Measurements from ENCODE around the gene CACNA1C.

CACNA1C gene

DNA sequence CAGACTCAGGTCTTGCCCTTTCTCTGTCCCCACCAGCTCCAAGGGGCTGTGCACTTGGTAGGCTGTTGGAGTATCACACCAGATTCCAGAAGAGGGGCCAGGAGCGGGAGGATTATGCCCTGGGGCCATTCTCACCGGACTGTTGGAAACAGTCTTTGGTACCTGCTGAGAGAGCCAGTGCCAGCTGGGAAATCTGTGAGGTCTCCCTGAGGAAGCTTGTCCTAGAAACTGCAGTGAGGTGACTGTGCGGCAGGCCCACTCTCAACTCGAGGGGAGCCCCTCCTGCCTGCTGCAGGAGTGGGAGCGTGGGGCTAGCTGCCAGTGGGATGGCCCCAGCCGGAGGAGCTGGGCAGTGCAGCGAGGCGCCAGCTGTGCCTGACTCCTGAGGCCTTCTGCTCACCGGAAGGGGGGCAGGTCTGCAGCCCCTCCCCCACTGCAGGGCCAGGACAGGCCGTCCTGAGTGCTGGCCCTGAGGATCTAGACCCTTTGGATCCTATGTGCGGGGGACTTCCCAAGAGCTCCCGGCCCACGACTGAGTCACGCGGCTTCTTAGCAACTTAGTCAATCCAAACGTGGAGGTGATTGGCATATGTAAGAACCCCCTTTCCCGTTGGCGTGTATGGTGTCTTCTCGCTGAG, 295.2 kb downstream of the CACNA1C start:
- DNase-seq: no peak

DNA sequence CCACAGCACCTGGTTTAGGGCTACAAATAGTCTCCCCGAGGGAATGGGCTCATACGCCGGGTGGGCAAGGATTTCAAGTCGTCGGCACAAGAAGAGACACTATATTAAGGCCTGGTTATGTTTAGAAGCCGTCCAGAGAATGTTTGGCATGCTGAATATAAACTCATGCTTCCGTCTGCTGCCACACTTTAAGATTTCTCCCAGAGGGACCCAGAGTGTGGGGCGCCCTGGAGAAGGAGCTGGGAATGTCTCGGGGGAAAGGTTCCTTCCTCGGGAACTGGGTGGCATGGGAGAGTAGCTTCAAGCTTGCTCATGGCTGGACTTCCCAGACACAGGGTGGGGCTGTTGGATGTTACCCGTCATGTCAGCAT, 295.7 kb downstream of the CACNA1C start:
- DNase-seq: no peak

DNA sequence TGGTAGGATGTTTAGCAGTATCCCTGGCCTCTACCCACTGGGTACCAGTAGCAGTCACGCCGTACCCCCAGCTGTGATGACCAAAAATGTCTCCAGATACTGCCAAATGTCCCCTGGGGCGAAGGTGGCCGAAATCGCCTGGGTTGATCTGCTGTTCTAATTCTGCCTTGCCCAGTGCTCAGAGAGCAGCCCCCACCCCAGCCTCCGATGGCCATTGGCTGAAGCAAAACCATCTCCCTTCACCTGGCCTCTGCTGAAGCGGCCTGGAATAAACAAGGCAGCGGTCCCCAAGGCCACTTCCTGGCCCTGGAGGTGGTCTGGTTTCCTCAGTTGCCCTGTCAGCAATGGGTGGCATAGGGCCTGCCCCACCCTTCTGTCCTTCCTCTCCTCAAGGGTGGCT, 298.4 kb downstream of the CACNA1C start:
- no peak for DNase-seq

DNA sequence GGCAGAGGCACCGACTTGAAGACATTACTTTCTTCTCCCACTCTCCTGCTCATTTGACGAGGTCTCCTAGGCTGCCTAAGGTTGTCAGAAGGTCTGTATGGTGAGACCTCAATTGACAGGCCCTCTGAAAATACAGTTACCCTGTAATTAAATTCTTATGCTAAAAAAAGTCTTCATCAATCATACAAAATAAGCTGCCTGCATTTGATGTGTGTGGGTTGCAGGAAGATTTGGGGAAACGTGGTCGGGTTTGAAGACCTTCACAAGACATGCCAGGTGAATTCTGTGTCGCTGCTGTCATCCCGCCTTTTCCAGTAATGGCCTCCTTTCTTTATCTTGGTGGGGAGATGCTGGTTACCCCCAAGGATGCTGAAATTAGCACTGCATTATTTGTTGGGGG, 299.4 kb downstream of the CACNA1C start:
- DNase-seq: no peak

DNA sequence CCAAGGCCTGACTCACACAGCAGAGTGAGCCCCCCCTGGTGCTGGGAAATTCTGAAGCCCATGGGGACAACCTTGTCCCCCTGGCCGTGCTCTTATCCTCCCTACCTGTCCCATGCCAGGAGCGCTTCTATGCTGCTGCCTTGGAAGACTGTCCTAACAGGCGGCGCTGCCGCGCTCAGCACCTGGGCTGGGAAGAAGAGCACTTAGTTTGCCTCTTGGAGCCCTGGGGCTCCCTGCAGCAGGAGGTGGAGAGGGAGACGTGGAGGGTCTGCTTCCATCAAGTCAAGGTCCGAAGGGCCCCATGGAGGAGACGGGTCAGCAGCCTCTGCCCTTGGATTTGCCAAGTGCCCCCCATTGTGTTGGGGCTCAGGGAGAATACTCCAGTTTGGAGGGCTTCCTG, 300.5 kb downstream of the CACNA1C start:
- DNase-seq: no peak

DNA sequence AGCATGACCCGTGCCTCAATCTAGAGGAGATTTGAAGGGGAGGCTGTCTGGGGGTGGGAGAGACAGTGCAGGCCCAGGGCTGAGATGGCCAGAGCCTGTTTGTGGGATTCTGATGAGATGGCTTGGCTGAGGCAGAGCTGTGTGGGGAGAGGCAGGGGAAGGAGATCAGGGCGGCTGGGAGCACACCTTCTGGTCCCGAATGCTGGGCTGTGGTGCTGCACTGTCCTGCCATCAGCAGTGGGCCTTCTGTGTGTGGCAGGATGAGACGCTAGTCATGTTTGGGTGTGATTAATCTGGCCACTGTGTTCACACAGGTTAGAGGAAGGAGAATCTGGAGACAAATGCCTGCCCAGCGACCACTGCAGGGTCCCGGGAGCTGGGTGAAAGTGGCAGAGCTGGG, 300.9 kb downstream of the CACNA1C start:
- no peak for DNase-seq

DNA sequence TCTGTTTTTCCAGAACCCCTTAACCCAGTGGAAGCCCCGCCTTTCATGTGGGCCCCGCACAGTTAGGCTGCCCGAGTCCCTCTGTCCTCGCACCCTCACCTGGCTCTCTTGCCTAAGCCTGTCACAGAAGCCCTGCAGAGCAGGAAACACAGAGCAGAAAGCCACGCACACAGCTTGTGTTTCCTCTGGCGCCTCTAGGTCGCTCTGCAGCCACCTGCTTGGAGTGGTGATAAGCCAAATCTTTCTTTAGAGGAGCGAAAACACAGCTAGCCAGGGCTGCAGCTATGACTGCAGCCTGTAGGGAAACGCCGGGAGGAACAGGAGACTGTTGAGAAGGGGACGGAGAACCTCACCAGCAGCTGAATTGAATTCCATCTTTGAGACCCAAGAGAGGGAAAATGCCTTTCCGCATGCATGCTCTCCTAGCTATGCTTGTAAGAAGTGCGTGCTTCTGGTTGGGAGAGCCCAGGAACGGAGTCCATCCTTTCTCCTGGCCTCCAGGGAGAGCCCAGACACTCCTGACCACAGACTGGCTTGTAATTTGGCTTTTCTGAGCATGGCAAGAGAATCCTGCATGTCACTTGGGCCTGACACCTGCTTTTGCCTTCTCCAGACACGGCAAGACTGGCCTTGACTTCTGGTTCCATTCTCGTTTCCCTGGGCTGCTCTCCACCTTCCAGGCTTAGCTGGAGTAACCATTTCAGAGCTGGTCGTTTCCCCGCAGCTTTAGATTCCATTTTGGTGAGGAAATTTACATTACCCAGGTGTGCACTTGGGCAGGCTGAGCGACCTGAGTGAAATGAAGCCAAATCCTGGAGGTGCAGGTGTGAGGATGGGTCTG, 301.6 kb downstream of the CACNA1C start:
- DNase-seq: peak; percentile 65

DNA sequence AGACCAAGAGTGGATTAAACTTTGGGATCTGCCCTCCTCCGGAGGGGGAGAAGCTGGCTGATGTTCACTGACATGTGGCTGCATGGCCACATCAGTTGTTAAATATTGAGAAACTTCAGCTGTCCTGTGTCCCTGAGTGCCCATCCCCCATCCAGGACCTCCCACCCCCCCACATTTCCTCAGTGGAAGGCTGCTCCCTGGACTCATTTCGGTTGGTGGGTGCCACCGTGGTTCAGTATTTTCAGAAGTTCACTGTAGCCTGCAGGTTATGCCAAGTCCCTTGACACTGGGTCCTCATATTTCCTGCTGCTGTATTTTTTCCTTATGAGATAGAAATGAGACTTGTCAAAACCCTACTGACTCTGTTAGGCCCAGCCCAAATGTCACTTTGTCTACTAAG, 302.4 kb downstream of the CACNA1C start:
- DNase-seq: no peak

DNA sequence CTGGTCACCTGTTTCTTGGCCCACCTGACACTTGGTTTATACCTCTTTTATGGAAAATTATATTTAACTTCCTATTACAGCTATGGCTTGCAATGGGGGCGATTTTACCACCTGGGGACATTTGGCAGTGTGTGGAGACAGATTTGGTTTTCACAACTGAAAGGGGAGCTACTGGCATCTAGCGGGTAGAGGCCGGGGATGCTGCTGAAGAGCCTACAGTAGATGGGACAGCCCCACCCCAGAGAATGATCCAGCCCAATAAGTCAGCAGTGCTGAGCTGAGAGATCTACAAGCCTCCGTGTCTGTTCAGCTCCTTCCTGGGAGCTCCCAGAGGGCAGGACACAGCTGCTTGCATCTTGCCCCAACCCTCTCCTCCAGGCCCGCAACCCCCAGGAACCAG, 302.8 kb downstream of the CACNA1C start:
- DNase-seq: no peak

DNA sequence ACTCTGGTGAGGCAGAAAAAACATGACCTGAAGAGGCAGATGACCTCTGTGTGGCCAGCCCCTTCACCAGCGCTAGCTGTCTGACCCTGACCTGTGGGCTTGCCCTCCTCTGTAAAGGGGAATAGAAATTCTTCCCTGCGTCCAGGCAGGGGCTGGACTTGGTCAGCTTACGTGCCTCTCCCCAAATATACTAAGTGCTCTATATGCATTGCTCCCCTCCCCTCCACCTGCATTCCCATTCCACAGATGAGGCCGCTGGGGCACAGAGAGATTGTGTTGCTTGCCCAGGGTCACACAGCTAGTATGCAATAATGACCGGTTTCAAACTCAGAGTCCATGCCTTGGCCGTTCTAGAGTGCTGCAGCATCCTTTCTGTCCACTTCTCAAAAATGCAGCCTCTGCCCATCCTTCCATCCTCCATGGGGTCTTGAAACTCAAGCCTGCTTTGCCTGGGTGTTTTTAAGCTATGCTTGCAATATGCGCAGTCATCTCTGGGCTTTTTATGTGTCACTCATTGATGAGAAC, 303.9 kb downstream of the CACNA1C start:
- DNase-seq: no peak

DNA sequence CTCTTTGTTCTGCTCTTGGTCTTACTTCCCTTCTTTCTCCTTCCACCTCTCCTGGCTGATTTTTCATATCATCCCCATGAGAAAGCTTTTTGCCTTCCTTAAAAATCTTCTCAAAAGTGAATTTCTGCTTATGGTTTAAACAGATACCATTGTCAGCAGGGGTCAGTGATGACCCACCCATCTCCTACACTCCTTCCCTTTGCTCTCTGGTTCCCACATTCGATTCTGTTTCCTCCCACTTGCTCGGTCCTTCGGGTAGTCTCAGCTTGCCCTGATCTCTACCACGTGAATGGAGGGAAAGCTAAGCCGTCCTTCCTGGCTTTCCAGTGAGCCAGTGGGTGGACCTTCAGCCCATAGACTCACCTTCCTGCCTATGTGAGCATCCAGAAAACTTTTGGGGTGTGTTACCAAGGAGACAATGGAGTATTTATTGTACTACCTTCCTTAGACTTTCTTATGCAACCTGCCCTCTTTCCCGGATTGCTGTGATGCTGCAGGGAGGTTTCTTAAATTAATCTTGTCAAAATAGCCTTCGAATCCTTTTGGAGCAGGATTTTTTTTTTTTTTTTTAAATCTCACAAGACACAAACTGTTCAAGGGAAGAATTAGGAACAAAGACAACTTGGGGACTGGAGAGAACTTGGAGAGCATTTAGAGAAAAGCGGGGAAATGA, 306.3 kb downstream of the CACNA1C start:
- no peak for DNase-seq

DNA sequence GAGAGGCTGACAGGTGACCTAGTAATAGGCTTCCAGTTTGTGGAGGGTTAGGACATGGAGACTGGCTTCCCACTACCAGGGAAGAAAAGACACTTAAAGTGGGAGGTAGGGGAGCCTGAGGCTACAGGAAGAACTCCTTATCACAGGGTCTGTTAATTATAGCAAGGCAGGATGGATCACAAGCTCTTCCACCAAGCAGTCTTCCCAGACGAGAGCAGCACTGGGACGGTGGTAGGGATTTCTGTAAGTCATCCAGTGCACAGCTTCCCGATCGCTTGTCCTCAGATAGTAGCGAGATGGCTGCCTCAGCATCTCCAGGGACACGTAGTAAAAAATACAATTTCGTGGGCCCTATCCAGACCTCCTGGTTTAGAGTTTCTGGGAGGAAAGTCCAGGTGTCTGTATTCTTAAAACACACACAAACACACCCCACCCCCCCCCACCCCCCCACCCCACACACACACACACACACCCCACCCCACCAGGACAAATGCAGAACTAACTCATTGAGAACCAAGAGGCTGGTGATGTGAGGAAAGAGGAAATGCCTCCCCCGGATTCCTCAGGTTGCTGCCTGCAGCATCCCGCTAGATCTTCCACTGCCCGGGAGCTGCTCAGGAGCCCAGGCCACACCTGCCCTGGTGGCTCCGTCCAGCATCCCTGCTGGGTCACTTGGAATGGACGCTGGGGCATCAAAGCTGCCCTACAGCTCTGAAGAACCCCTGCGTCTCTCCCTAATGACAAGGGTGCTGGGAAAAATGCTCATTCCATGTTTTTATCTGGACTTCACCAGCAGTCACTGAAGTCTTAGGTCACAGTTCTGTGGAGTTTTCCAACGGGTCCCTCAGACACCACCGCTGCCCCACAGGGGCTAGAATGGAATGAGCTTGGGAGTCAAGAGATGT, 307.2 kb downstream of the CACNA1C start:
- no peak for DNase-seq

DNA sequence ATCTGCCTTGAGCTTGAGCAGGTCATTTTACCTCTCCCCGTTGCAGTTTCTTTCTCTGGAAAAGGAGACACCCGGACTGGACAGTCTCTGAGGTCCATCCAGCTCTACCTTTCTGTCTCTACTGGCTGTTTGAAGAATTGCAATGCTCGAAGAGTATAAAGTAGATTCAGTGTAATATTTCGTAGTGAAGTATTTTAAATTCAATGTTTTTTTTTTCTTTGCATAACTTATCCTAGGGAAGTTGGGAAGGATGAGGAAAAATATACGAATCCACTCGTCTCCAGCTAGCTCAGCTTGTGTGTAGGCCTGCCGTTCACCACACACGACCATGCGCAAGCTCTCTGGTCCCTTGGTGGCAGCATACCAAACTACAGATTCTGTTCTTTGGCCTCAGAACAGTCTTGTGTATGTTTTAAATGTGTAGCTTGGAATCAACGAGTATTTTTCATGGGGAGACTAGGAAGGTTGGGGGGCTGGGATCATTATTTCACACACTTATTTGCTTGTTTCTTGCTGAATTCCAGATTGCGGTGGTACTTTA, 307.9 kb downstream of the CACNA1C start:
- no peak for DNase-seq

DNA sequence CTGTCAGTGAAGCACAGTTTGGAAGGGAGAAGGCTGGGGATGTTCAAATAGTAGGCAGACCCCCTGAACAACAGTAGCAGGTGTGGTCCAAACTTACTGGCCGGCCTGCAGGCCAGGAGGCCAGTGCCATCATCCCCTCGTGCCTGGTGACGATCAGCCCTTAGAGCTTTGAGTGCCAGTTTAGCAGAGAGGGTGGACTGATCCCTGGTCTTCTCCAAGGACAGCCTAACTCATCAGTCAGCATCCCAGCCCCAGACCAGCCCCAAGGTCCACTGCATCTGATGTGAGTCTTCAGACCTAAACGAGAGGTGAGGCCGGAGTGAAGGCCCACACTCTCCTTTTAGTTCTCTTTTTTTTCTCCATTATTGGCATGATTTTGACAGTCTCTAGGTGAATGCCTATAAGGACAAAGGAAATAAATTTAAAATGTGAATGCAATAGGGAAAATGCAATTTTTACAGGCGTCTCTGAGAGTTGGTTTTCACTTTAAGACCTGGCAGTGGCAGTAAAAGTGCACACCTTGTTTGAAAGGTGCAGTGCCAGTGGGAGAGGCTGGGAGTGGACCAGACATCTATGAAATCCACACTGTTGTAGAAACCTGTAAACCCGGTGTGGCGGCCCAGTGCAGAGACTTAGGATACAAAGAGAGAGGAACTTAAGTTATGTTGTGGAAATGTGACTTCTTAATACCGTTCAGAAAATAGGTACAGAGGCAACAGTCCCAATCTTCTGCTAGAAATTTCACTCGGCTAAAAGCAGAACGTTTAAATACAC, 311.2 kb downstream of the CACNA1C start:
- no peak for DNase-seq

DNA sequence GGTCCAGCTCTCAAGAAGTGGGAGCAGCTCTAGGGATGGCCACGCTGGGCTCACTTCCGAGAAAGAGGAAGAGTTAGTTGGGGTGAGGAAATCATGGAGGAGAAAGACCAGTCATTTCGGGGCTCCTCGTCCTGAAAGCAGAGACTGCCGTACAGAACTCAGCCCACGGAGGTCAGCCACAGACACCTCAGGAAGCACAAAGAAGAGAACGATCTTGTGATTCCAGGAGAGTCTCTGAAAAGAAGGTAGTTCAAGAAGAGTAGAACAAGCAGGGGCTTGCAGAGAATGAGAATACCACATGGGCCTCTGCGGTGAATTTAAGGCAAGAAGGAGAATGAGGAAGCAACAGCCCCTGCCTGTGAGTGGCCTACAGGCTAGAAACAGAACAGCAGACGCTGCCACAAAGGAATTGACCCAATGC, 311.9 kb downstream of the CACNA1C start:
- no peak for DNase-seq

DNA sequence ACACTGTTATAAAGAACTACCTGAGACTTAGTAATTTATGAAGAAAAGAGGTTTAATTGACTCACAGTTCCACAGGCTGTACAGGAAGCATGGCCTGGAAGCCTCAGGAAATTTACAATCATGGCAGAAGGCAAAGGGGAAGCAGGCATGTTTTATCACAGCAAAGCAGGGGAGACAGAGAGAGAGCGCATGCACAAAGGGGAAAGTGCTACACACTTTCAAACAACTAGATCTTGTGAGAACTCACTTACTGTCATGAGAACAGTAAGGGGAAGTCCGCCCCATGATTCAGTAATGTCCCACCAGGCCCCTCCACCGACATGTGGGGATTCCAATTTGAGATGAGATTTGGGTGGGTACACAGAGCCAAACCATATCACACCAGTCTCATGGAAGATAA, 313.9 kb downstream of the CACNA1C start:
- DNase-seq: no peak

DNA sequence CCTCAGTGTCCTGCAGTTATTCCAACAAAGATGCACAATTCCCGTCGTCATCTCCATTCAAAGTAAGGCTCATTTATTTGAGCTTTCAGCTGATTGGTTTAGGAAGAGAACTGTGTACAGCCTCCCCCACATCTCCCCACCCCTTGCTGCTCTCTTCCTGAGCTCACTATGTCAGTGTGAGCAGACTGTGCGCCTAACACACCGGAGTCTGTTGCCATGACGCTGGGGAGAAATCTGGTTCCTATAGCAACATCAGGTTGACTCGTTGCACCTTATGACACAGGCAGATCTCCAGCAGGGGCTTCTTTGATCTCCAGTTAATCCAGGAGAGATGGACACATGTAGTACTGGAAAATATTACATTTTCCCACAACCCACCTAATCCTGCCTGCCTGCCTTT, 319.4 kb downstream of the CACNA1C start:
- DNase-seq: no peak

DNA sequence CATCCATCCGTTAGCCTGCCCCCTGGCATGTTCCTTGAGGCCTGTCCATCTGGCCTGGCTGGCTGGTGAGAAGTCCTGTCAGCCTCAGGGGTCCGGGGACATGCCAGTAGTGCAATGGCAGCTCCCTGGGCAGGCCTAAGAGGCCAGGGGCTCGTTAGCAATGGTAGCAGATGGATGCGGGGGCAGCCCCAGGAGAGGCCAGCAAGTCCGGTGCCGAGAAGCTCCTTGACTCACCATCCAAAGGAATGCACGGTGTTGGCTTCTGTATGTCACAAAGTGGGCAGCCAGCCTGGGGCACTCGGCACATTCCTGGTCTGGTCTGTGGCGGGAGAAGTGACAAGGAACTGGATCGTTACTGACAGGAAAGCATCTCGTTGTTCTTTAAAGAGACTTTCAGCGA, 319.9 kb downstream of the CACNA1C start:
- DNase-seq: no peak

DNA sequence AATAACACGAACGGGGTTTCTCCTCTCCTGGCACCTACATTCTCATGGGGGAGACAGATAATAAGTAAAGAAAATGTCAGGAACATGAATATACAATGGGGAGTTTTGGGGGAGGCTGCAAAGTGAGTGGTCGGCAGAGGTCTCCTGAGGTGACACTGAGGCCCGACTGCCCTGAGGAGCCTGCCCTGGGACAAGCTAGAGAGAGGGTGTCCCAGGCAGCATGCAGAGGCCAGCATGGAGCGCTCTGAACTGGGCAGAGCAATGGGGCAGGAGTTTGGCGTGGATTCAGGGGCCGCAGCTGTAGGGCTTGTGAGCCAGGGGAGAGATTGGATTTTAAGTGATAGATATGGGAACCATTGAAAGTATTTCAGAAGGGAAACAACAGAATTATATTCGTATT, 320.5 kb downstream of the CACNA1C start:
- no peak for DNase-seq

DNA sequence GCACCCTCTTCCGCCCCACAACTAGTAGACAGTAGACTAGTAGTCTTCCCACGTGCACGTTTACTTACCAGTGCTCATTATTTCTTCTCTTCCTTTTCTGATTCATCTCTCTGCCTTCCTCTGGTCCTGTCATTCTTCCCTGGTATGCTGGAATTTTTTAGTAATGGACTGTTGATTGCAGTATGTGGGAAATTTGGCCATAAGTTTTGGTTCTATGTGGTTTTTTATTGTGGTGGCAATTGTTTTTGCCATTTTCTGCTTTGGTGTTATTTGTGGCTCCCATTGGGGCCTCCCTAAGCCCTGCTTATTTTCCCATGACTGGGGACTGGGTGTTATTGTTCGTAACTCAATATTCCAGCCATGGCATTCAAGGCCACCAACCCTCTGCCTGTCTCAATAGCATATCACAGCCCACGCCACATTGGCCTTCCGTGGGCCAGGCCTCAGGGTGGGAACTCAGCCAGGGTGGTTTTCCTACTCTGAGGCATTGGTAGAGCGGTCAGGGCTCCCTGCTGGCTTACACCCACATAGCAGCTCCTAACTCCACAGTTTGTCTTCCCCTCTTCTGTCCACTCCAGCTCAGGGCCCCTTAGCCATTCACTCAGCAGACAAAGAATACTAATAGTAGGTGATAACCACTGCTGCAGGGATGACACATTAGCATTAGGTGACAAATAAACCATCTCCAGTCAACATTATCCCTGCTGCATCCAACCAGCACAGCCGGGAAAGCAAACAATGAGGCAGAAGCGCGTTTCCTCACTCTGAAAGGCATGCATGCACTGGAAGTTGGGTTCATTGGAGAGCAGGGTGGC, 321.5 kb downstream of the CACNA1C start:
- no peak for DNase-seq

DNA sequence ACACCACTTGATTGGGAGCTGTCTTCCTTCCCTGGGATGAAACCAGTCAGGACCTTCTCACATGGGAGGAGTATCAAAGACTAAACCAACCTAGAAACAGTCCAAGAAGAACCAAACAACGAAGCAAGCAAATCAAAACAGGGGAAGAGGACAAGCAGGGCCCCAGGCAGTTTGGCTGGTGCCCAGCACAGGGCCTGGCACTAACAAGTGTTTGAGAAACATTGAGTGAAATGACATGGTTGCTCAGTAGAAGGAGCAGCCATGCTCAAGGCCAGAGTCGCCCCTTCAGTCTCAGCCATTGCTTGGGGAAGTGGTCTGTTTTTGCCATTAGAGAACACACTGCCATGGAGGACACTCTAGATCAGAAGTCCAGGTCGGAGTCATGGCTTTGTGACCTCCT, 323.1 kb downstream of the CACNA1C start:
- no peak for DNase-seq
